ENCODE measurements around the gene NRXN2.
"Not testable (repeated sequence)": the region's sequence is repeated elsewhere in the genome, so short reads cannot be mapped to it uniquely, and the experiment has no call there.

NRXN2 gene

DNA sequence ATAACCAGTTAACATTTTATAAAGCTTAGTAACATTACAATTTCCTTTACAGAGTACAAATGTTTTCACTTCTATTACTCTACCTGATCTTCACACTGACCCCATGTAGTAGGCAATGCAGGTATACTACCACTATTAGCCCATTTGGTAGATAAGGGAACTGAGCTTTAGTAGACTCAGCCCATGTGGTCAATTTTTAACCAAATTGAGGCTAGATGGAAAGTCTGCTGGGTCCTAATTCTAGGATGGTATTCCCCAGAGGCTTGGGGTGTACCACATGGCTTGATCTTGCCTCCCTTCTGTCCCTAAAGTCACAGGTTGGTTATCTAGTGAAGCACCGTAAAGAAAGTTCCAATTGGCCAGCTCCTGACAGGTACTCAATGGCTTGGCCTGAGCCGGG, 48.2 kb downstream of the NRXN2 start:
- no peak for DNase-seq (ENCODE audit: low read depth)

DNA sequence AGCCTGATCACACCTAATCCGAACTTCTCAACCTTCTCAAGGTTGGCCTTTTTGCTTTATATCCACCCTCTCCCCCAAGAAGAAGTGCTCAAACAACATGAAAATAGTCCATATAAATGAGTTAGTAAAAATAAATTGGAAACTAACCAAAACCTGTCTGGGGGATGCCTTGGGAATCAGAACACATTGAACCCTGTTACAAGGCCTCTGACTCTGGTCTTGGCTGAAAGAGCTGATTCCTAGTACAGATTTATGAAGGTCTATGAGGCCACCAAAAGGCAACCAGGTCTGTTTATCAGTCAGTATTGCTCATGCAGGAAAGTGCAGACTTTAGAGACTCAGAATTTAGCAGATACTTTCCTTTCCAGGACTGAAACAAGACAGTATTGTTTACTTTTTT, 49.7 kb downstream of the NRXN2 start:
- no peak for DNase-seq (ENCODE audit: low read depth)

DNA sequence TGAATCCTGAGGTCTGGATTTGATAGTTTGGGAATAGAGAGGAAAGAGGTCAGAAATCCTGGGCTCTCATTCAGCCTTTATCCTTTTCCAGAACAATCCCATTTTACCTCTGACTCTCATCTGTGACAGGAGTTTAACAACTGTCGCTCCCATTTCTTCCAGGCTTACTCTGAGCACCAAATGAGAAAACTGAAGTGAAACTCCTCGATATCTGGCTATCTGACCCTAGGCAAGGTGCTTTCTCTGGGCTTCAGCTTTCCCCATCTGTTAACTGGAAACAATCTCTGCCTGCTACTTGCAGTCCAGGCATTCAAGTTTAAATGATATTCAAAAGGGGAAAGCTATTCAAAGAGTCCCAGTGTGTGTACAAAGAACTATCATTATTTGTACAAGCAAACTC, 50.1 kb downstream of the NRXN2 start:
- DNase-seq (ENCODE audit: low read depth): no peak

DNA sequence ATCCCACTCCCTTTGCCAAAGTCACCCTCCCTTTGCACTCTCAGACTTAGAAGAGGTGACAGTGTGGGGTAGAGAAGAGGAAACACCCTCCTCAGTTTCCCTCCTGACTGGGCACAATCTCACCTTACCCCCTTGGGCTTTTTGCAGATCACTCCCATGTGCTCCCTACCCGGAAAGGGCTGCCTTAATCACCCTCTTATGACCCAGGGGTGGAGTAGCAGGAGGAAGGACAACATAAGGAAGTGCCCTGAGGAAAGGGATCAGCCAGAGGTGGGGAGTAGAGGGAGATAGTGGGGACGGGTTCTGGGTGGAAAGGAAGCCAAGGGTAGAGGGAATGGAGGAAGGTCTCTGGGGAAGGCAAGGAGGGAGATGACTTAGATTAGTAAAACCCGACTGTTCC, 52.0 kb downstream of the NRXN2 start:
- DNase-seq (ENCODE audit: low read depth): no peak

DNA sequence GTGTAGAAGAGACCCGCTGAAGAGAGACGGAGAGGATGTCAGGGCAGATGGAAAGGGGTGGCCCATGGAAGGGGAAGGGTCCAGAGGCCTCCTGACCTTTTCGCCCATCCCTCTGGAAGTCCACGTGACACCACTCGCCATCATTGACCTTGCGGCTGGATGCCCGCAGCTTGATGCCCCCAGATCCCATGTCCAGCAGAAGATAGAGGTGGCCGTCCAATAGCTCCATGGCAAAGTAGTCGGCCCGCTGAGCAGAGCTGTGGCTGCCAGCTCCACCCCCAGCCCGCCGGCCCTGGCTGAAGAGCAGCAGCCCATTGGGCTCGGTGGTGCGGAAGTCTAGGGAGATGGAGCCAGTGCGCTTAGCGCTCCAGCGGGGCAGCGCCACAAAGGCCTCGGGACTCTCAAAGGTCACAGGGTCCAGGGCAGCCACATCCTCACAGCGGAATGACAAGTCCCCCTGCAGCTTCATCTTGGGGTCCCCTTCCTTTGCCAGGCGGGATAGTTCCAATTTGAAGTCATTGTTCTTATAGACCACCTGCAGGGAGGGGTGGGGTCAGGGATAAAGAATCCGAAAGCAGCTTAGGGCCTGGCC, 55.7 kb downstream of the NRXN2 start:
- no peak for DNase-seq (ENCODE audit: low read depth)

DNA sequence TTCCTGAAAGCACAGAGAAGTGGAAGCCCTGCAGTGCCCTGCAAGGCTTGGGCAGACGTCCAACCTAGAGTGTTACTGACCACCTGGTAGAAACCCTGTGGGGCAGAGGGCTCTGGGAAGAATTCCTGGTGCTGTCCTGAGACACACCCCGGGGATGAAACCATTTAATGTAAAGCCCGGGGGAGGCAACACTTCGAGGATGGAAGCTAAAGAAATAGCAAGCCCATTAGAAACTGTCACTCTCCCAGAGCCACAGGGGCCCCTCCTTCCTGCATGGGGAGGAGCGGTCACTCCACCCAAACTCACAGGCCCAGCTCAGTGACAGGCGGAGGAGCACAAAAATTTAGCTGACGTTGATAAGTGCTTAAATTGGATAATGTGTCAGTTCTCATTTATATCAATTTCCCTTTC, 57.6 kb downstream of the NRXN2 start:
- DNase-seq (ENCODE audit: low read depth): no peak

DNA sequence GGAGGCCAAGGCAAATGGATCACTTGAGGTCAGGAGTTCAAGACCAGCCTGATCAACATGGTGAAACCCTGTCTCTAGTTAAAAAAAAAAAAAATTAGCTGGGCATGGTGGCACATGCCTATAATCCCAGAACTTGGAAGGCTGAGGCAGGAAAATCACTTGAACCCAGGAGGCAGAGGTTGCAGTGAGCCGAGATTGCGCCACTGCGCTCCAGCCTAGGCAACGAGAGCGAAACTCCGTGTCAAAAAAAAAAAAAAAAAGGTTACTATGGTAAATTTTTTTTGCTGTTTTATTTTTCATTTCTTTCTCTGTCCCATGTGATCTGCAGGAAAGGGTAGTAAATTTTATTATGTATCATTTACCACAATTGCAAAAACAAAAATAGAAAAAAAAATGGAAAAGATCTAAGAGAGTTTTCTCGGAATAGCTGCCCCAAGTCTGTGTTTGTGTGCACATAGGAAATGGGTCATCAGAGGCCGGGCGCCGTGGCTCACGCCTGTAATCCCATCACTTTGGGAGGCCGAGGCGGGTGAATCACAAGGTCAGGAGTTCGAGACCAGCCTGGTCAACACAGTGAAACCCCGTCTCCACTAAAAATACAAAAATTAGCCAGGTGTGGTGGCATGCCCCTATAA, 58.6 kb downstream of the NRXN2 start:
- not testable (repeated sequence) for DNase-seq (ENCODE audit: low read depth)

DNA sequence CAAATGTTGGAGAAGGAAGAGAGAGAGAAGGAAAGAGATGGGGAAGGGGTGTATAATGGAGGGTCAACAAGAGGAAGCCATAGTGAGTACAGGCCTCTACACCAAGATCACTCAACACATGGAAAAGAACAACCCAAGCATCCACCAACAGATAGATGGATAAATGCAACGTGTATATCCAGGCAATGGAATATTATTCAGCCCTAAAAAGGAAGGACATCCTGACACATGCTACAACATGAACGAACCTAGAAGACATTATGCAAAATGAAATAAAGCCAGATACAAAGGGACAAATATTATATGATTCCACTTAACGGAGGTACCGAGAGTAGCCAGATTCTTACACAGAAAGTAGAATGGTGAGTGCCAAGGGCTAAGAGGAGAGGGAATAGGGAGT, 59.3 kb downstream of the NRXN2 start:
- DNase-seq (ENCODE audit: low read depth): no peak

DNA sequence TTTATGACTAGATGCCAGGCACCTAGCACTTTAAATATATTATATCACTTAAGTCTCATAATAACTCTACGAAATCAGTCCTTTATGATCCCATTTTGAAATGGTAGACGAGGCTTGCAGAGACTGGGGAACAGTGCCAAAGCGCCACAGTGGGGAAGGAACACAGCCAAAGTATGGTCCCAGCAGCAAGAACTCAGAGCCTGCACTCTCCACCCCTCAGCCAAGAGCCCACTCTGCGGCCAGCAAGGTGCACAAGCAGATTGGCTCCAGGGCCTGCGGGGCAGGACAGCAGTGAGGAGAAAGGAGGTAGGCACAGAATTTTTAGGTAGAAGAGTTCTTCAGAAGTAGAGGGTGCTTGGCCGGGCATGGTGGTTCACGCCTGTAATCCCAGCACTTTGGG, 61.4 kb downstream of the NRXN2 start:
- DNase-seq (ENCODE audit: low read depth): no peak

DNA sequence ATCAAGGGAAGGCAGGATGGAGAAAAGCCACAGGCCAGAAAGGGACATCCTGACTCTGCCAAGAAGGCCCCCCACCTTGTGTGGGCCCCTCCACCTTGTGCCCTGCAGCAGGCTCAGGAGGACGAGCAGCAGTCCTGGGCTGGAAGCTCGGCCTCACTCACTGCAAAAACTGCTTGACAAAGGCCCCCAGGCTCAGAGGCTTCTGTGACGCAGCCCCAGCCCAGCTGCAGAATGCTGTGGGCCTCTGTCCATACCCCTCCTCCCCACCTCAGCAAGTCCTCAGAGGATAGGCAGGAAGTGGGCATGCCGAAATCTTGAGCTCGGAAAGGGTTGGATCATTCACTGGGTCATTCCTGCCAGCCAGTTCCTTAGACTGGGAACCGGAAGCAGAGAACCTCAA, 61.9 kb downstream of the NRXN2 start:
- no peak for DNase-seq (ENCODE audit: low read depth)

DNA sequence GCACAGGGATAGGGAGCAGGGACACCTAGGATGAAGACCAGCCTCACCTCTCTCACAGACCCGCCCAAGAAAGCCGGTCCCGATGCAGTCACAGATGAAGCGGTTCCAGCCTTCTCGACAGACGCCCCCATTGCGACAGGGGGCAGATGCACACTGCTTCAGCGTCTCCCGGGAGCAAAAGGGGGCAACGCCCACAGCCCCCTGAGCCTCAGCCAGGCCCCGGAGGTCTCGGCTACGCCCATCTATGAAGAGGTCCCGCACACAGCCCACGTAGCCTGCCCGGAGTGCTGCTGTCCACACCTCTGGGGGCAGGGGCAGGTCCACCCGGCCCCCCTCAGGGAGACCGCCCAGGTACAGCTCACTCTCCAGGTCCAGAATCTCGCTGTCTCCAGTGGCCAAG, 62.3 kb downstream of the NRXN2 start:
- DNase-seq (ENCODE audit: low read depth): no peak

DNA sequence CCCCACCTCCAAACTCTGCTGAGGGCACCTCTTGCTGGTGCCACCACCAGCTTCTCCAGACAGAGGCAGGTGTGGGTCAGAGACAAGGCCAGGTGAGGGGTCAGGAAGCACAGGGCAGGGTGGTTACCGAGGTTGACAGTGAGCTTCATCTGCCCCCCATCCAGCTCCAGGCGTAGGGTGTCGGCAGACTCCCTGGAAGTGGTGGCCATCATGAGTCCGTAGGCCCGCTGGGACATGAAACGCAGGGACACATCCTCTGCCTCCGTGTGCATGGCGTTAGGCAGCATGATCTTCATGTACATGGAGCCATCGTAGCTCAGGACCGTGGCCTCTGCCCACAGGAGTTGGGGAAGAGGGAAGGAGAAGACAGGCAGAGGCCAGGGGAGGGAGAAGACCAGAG, 62.8 kb downstream of the NRXN2 start:
- no peak for DNase-seq (ENCODE audit: low read depth)

DNA sequence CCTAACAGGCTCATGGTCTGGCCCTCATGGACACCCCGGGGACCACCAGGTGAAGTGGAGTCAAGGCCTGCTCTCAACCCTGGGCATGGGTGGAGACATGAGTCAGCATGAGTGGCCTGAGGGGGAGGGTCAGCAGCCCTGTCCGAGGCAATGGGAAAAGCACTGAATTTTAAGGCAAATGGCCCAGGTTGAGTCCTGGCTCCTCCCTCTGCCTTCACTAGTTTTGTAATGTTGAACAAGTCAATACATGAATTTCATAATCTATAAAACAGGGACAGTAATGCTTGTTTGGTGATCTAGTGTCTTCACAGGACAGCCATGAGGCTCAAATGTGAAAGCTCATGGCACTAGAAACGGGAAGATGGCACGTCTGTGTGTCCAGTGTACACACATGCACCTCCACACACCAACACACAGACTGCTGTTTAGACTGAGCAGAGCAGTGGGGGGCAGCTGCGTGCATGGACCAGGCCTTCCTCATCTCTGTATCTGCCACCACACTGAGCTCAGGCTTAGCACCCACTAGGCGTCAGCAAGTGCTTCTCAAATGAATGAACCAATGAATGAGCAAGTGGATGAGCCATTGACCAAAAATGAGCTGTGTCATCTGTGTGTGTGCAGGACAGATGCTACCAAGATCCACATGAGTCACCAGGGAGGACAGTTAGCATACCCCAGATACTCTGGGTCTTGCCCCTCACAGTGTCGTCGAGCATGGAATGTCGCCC, 63.4 kb downstream of the NRXN2 start:
- no peak for DNase-seq (ENCODE audit: low read depth)

DNA sequence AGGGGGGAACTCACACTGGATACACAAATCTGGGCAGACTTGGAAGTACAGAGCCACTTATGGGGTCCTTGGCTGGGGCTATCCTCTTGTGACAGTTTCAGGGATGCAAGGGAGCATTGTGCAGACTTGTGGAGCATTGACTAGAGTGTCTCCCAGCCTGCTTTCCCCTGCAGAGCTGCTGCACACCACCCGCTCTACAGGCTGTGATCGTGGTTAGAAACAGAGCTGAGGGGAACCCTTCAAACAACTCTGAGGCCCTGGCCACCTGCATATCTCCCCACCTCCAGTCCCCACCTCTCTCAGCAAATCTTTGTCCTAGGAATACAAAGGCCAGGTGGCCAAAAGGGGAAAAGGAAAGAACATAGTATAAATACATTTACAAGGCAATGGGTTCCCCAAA, 64.7 kb downstream of the NRXN2 start:
- no peak for DNase-seq (ENCODE audit: low read depth)

DNA sequence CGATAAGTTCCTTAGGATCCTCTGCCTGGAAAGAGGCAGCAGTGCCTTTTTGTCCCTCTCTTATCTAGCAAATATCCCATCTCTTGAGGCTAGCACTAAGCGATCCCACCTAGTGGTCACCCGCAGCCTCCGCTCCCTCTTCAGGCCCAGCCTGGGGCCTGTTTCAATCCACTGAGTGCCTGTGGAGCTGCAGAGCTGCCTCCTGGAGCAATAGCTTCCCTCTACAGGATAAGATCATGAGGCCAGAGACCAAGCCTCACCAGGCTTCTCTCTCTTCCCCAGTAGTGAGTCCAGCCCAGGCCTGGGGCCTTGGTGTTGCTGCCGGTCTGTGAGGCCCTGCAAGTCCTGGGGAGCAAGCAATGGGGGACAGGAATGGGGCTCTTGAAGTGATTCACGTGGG, 66.1 kb downstream of the NRXN2 start:
- no peak for DNase-seq (ENCODE audit: low read depth)

DNA sequence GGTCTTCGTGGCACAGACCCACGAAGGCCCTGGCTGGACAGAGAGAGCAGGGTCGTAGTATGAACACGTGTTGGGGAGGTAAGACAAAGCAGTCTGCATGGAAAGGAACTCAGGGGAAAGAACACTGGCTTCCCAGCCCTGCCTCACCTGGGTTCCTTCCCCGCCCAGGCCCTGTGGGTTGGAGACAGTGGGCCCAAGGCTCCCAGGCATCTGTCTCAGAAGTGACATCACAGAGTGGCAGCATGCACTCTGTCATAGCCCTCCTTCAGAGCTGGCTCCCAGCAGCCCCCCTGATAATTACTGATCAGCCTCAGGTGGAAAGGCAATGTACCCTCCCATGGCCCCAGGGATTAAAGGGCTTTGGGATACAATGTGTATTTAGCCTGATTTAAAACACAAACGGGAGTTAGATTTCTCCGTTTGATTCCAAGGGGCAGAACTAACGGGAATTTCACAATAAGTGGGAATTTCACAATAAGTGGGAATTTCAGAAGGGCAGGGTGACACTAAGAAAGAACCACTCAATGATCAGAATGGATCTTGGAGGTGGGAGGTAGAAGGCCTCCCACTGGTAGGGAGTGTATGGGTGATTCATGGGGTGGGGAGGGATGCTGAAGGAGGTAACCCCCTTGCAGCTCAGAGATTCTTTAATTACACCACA, 66.9 kb downstream of the NRXN2 start:
- DNase-seq (ENCODE audit: low read depth): no peak

DNA sequence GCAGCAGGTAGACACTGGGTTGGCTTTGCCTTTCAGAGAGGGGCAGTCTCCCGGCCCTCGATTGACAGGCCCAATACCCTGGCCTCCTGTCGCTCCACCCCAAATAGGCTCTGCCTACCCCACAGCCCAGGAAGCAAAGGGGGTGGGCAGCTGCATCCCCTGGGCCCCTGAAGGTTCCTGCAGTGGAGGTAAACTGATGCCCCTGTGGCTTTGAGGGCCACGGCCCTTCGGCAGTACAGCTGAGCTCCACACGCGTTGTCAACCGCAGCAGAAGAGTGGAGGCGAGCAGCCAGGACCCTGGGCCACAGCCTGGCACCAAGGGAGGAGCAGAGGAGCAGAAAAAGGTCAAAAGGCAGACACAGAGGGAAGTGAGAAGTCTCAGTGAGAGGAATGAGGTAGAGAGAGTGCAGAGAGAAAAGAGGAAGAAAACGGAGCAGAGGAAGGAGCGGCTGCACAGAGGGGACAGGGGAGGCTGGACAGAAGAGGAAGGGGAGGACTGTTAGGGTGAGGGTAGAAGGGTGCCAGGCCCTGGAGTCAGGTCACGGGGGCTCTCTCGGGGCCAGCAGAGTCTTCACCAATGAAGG, 67.9 kb downstream of the NRXN2 start:
- DNase-seq (ENCODE audit: low read depth): no peak

DNA sequence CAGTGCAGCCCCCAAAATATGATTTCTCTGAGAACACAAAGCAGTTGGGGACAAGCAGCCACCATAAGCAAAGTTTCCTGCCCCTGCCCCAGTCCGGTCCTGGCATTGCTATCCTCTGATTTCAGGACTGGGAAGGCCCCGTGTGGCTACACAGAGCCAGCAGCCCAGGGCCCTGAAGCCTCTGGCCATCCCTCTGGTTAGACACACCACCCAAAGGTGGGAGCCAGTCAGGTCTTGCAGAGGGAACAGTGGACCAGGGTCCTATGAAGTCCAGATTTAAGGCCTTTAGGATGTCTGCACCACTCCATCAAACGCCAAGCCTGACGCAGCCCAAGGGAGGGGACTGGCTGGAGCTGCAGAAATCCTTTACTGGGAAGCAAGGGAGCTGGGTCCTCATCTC, 68.6 kb downstream of the NRXN2 start:
- no peak for DNase-seq (ENCODE audit: low read depth)

DNA sequence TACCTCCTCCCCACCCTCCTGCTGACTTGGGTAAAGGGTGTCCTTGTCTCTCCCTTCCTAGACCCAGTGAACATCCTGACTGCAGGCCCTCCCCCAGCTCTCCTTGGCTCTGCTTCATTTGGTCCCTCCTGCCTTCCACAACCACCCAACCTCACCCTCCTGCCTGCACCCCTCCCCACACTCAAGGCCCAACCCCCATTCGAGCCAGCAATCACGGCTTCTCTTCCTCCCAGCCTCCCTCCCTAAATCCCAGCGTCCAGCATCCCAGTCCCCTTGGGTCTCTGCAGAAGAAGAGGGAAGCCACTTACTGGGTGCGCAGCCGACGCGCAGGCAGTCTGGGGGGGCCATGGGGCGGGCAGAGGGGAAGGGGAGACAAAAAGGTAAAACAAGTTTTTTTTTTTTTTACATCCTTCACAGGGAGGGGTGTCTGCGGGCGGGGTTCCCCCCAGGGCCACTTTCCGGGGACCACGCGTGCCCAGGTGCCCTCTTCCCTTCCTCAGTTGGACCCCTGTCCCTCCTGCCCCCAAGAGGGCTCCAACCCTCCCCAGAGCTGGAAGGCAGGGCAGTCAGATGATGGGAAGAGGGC, 69.5 kb downstream of the NRXN2 start:
- DNase-seq (ENCODE audit: low read depth): no peak

DNA sequence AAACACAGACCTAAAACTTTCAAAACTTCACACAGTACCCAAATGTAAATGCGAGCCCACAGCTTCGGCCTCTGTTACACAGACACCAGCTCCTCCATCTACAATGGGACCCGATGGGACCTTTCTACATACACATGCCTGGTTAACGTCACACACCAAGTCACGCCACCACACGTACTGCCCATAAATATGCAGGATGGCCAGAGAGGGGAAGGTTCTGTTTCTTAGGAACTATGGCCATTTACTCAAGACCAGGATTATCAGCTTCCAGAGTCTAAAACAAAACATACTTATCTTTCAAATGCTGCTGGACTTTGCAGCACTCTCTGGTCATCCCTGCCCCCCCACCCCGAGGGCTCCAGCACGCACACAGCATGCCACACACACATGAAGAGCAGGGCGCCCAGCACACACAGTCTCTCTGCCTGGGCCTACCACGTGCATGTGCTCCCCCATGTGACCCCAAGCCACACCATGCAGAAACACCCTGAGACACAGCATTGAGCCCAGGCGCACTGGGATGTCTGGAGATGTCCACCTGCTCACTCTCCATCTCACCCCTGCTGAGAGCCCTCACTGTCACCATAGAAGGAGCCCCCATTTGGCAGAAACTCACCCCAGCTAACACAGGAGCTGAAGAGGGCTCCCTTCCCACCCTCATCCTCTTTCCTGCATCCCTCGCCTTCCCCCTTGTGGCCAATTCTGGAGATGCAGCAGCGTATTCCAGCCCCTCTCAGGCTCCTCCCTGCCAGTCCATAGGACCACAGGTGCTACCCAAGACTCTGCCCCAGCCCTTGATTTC, 70.2 kb downstream of the NRXN2 start:
- DNase-seq (ENCODE audit: low read depth): peak; percentile 75

DNA sequence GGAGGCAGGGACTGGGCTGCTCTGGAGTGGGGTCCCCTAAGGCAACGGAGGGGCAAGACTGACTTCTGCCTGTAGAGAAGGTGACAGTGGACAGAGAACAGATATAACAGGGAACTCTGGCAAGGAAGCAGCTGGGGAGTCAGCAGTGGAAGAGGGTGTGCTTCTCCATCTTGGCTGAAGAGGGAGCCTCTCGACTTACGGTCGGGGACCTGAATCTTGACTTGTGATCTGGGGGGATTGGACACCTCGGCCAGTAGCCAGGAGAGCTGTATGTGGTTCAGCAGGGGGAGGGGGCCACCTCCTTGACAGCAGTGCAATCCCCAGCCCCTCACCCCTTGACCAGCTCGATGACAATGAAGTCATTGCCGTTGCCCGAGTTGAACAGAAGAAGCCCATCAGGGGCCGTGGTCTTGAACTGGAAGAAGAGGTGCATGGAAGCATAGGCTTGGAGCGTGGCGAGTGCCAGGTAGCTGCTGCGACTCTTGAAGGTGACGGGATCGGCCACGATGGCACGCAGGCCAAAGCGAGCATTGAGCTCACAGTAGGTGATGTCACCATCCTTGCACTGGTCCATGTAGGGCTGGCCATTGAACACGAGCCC, 72.0 kb downstream of the NRXN2 start:
- no peak for DNase-seq (ENCODE audit: low read depth)

Measured in stimulated activated CD8-positive, alpha-beta memory T cell treated with anti-CD3 and anti-CD28 coated beads, Interleukin-7, amount 100 ng/mL, for 24 hours (primary cell).